ENCODE measurements around the gene PLXDC2.

- TF ChIP-seq CTCF (conservative IDR thresholded peaks at IDR 0.05; ENCODE audit: low read depth, low read length) (no peak), EZH2 (IDR thresholded peaks at IDR 0.05; ENCODE audit: low read length, unreplicated experiment) (no peak)
Observed at GRCh38 chr10:19843487-19843886, 27.3 kb downstream of the PLXDC2 start.
